Tibial artery (tissue), 4 donors: Measurements from ENCODE around the gene NLRP14.
A peak's percentile ranks its signal among the peaks of the same experiment; 100 is the strongest.

ENCODE experiments used
- DNase-seq, 2 donors: peaks; one replicate each; pipeline ENCODE4 v3.0.0-alpha.2; 2019
- H3K27ac ChIP-seq, 2 donors: fragments of 200-600 bp; sonication (generic) in 1 of 2; 1 replicate in 1 of 2; 2 replicates in 1 of 2; pipeline ENCODE4 v1.5.1; 2018 to 2019; ENCODE audit warnings: mild to moderate bottlenecking in 1 of 2
- H3K27me3 ChIP-seq, 2 donors: fragments of 200-600 bp; sonication (generic) in 1 of 2; one replicate each; pipeline versions ENCODE4 v1.5.1 to v1.6.0; 2016 to 2019
- H3K36me3 ChIP-seq, 3 donors: fragments of 200-600 bp; sonication (generic) in 2 of 3; one replicate each; pipeline ENCODE4 v1.5.1; 2016 to 2019; ENCODE audit warnings: mild to moderate bottlenecking in 2 of 3
- H3K4me1 ChIP-seq, 4 donors: fragments of 200-600 bp; sonication (generic) in 2 of 4; 1 replicate in 3 of 4; 2 replicates in 1 of 4; pipeline ENCODE4 v1.5.1; 2016 to 2019
- H3K4me3 ChIP-seq, 2 donors: fragments of 200-600 bp; sonication (generic) in 1 of 2; 1 replicate in 1 of 2; 2 replicates in 1 of 2; pipeline ENCODE4 v1.5.1; 2018 to 2019; ENCODE audit warnings: mild to moderate bottlenecking in 2 of 2
- H3K9me3 ChIP-seq, 3 donors: fragments of 200-600 bp; sonication (generic) in 1 of 3; one replicate each; pipeline ENCODE4 v1.5.1; 2016 to 2019
- CTCF ChIP-seq, 2 experiments: fragments of 200-600 bp in 1 of 2; fragments of 450-650 bp in 1 of 2; IDR thresholded peaks; one replicate each; pipeline ENCODE4 v1.5.1; 2017 to 2019; ENCODE audit warnings: antibody characterized with exemption in 2 of 2, mild to moderate bottlenecking in 1 of 2, moderate library complexity in 1 of 2
- intact Hi-C: fragments of 100-400 bp; cut with DNase I; formaldehyde crosslinking; loops from one replicate; pipeline ENCODE4 v1.15.0; 2023; ENCODE audit warnings: low total_unique reads

NLRP14 gene

GRCh38 chr11:7077101-7077500, 56.8 kb downstream of the NLRP14 start:
- Histone ChIP-seq H3K27ac (no peak overlapping the region), H3K4me3 (no peak overlapping the region), H3K36me3 (no peaks in the 10 kb centered on the region), H3K9me3 (peaks cover 0 to 13% (median 10%) of the 10 kb centered on the region in 3 donors), H3K27me3 (no peaks in the 10 kb centered on the region), H3K4me1 (no peaks in the 10 kb centered on the region)
- intact Hi-C loops = no loop called here
- TF ChIP-seq CTCF (IDR thresholded peaks at IDR 0.05) = no peak
- DNase-seq = no peak

- Histone ChIP-seq H3K36me3 (no peaks in the 10 kb centered on the region), H3K9me3 (peaks cover 0 to 13% (median 10%) of the 10 kb centered on the region in 3 donors), H3K4me1 (no peaks in the 10 kb centered on the region), H3K27me3 (no peaks in the 10 kb centered on the region), H3K4me3 (no peak overlapping the region), H3K27ac (no peak overlapping the region)
- TF ChIP-seq CTCF (IDR thresholded peaks at IDR 0.05) = no peak
- no peak for DNase-seq
- intact Hi-C loops = no loop called here
Observed at GRCh38 chr11:7079545-7080135, 59.4 kb downstream of the NLRP14 start.

GRCh38 chr11:7080900-7081299, 60.6 kb downstream of the NLRP14 start:
- H3K36me3 ChIP-seq = no peaks in the 10 kb centered on the region
- no peaks in the 10 kb centered on the region for H3K27me3 ChIP-seq
- H3K4me1 ChIP-seq = no peaks in the 10 kb centered on the region
- H3K27ac ChIP-seq = no peak overlapping the region
- H3K4me3 ChIP-seq = no peak overlapping the region
- no peak for TF ChIP-seq CTCF (IDR thresholded peaks at IDR 0.05)
- H3K9me3 ChIP-seq = peaks cover 0 to 13% (median 10%) of the 10 kb centered on the region in 3 donors
- intact Hi-C loops = no loop called here
- no peak for DNase-seq

DNA sequence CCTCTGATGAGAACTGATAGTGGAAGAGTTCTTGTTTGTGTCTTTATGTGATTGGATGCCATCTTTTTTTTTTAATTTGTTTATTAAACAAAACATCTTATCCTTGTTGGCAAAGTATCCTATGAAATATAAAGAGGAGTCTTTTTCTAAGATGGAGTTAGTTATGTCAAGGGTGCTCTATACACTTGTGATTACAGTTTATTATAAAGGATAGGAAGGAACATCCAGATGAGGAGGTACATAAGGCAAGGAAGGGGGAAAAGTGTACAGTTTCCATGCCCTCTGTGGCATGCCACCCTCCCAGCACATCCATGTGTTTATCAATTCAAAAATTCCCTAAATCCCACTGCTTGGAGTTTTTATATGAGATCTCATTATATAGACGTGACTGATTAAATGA, 61.2 kb downstream of the NLRP14 start:
- H3K4me1 ChIP-seq = no peaks in the 10 kb centered on the region
- intact Hi-C loops = no loop called here
- H3K27ac ChIP-seq = no peak overlapping the region
- peaks cover 0 to 13% (median 10%) of the 10 kb centered on the region in 3 donors for H3K9me3 ChIP-seq
- H3K4me3 ChIP-seq = no peak overlapping the region
- no peaks in the 10 kb centered on the region for H3K27me3 ChIP-seq
- H3K36me3 ChIP-seq = no peaks in the 10 kb centered on the region
- no peak for DNase-seq
- TF ChIP-seq CTCF (IDR thresholded peaks at IDR 0.05) = no peak

GRCh38 chr11:7088921-7089320, 68.6 kb downstream of the NLRP14 start, which contains the start of gene RBMXL2:
Gene RBMXL2 (plus strand): TSS chr11:7088998. CDS start chr11:7089121, 123 bp downstream.
- DNase-seq = peak in 1 of 2 donors; percentile 63
- no peak for TF ChIP-seq CTCF (IDR thresholded peaks at IDR 0.05)
- H3K4me1 ChIP-seq = no peaks in the 10 kb centered on the region
- intact Hi-C loops = no loop called here
- no peaks in the 10 kb centered on the region for H3K36me3 ChIP-seq
- H3K27me3 ChIP-seq = no peaks in the 10 kb centered on the region
- H3K4me3 ChIP-seq = no peak within 1 kb of the TSS
- no peaks in the 10 kb centered on the region for H3K9me3 ChIP-seq
- no peak within 1 kb of the TSS for H3K27ac ChIP-seq
